ENCODE results near the gene RPL32. TPM values are rescaled to one million over a fixed set of nuclear protein-coding genes. Genes with fewer than 3 reads are reported as not detected.

Gene RPL32
- total and polyA plus RNA-seq, 2 donors (not counting 3 experiments of a cell fraction or from before 2014, with no cell fraction given), result 1,075 to 1,588 TPM

DNA sequence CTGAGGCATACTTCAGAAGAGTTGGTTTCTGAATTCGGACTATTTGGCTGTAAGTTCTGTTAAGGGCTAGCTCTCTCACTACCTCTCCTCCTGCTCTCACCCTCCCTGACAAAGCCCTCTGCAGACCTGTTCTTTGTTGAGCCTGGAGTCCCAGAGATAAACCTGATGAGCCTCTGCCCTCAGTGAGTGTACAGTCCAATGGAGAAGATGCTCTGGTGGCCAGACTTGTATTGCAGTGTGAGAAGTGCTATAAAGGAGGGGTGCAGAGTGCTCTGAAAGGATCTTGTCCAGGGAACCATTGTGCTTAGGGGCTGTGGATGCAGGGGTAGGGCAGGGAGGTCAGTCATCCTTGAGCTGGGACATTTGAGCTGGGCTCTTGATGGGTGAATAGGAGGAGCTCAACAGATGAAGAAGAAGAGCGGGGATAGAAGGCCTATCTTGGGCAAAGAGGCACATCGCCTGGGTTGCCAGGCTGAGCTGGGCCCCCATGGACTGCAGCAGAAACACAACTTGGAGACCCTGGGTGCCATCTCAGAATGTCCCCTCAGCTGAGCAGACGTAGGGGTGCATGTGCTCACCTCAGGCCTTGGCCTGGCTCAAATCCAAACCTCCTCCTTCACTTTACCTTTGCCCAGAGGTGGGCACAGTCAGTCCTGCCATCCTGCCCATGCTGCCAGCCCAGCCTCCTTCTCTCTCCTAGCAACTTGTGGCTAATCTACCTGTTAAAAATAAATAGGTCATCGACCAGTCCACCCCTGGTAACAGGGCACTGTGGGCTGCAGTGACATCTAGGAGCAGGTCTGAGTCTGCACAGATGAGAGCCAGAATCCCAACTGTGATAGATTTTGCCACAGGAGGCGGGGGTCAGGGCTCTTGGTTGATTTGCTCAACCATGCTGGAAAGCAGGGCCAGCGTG, 41.6 kb downstream of the RPL32 start:
- no peaks in the 10 kb centered on the region for H3K27me3 ChIP-seq (ENCODE audit: control insufficient read depth in 2 of 2, insufficient read depth in 2 of 2, low read length in 2 of 2)
- H3K4me1 ChIP-seq (ENCODE audit: control insufficient read depth, extremely low read depth, insufficient read depth, low read length), result peaks cover 5% of the 10 kb centered on the region
- ChIA-PET POLR2A (interaction anchor here (1.1 kb wide), 1 partner anchor 8 kb away, joined by 3 read pairs; no protein-coding TSS in a partner anchor), CTCF (interaction anchor here (2.8 to 4.3 kb wide), 2 partner anchors 10 to 13 kb away, joined by 9 to 30 read pairs; no protein-coding TSS in a partner anchor)
- no peaks in the 10 kb centered on the region for H3K79me2 ChIP-seq (ENCODE audit: control insufficient read depth, insufficient read depth, low read length)
- intact Hi-C loops (cut with micrococcal nuclease), result no loop called here
- H2AFZ ChIP-seq (ENCODE audit: low read depth, low read length), result no peak overlapping the region
- H3K9me1 ChIP-seq (replicated peaks; ENCODE audit: control insufficient read depth, extremely low read depth, insufficient read depth, low read length), result no peaks in the 10 kb centered on the region
- H3K9me3 ChIP-seq (replicated peaks; ENCODE audit: control insufficient read depth, insufficient read depth, low read length), result no peaks in the 10 kb centered on the region
- dilution Hi-C loops (cut with MboI; ENCODE audit: extremely low pct_ligation_motif_present, low sequenced_read_pairs), result no loop called here
- DNase-seq (ENCODE audit: low read depth, low spot score), result no peak
- no peak for TF ChIP-seq FOS (IDR thresholded peaks at IDR 0.05; ENCODE audit: borderline replicate concordance, insufficient read depth, low read length)
- TF ChIP-seq, protein P1, sequence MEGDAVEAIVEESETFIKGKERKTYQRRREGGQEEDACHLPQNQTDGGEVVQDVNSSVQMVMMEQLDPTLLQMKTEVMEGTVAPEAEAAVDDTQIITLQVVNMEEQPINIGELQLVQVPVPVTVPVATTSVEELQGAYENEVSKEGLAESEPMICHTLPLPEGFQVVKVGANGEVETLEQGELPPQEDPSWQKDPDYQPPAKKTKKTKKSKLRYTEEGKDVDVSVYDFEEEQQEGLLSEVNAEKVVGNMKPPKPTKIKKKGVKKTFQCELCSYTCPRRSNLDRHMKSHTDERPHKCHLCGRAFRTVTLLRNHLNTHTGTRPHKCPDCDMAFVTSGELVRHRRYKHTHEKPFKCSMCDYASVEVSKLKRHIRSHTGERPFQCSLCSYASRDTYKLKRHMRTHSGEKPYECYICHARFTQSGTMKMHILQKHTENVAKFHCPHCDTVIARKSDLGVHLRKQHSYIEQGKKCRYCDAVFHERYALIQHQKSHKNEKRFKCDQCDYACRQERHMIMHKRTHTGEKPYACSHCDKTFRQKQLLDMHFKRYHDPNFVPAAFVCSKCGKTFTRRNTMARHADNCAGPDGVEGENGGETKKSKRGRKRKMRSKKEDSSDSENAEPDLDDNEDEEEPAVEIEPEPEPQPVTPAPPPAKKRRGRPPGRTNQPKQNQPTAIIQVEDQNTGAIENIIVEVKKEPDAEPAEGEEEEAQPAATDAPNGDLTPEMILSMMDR (IDR thresholded peaks at IDR 0.05; ENCODE audit: extremely low read depth in 1 of 2, insufficient read depth in 1 of 2, low read depth in 1 of 2, low read length in 2 of 2), result no peak
- TF ChIP-seq, protein P2, sequence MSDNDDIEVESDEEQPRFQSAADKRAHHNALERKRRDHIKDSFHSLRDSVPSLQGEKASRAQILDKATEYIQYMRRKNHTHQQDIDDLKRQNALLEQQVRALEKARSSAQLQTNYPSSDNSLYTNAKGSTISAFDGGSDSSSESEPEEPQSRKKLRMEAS (IDR thresholded peaks at IDR 0.05; ENCODE audit: insufficient read depth, insufficient read length), result no peak
- no peak for TF ChIP-seq MYC (IDR thresholded peaks at IDR 0.05; ENCODE audit: low read depth, low read length)
- H3K27ac ChIP-seq (ENCODE audit: insufficient read depth, low read depth, low read length), result no peak overlapping the region
- H4K20me1 ChIP-seq (replicated peaks; ENCODE audit: control insufficient read depth, extremely low read depth, insufficient read depth, low read length), result no peaks in the 10 kb centered on the region
- no peak overlapping the region for H3K4me2 ChIP-seq (ENCODE audit: insufficient read depth, low read length)
- H3K36me3 ChIP-seq (ENCODE audit: control insufficient read depth in 2 of 2, extremely low read depth in 1 of 2, insufficient read depth in 2 of 2, low read length in 2 of 2), result no peaks in the 10 kb centered on the region
- no TSS peak for BruUV-seq (replicated peaks)
- H3K9ac ChIP-seq (replicated peaks; ENCODE audit: extremely low read depth, insufficient read depth, low read length), result no peak overlapping the region
- no peak overlapping the region for H3K4me3 ChIP-seq (replicated peaks in 1 of 3; ENCODE audit: insufficient read depth in 1 of 3, low read depth in 1 of 3, low read length in 3 of 3)
- no peak for FAIRE-seq

All from endothelial cell of umbilical vein (primary cell).